GM12872 (cell line): ENCODE data around the gene OXER1.

Experiments used
- CTCF ChIP-seq: IDR thresholded peaks from 3 replicates; pipeline ENCODE4 v1.5.1; 2011; ENCODE audit warnings: low read depth, mild to moderate bottlenecking, low read length, moderate library complexity; ENCODE audit not compliant: insufficient read depth

Gene OXER1

GRCh38 chr2:42723465-42723864 lies 40.5 kb downstream of the OXER1 start:
- TF ChIP-seq CTCF, result no peak

- TF ChIP-seq CTCF, result no peak
Observed at GRCh38 chr2:42722320-42723190, 41.4 kb downstream of the OXER1 start.

- no peak for TF ChIP-seq CTCF
Observed at GRCh38 chr2:42721898-42722297, 42.0 kb downstream of the OXER1 start.

GRCh38 chr2:42714686-42715085 lies 49.2 kb downstream of the OXER1 start:
- no peak for TF ChIP-seq CTCF

GRCh38 chr2:42713920-42714319 lies 50.0 kb downstream of the OXER1 start:
- no peak for TF ChIP-seq CTCF

- no peak for TF ChIP-seq CTCF
Observed at GRCh38 chr2:42712934-42713333, 51.0 kb downstream of the OXER1 start.
